Endothelial cell of umbilical vein (primary cell): ENCODE data around the gene PPP2R2C. TPM values are rescaled to one million over a fixed set of nuclear protein-coding genes. Genes with fewer than 3 reads are reported as not detected.

Experiments used
- BruUV-seq: library from RNA; stranded (reverse); fragments of 400-500 nt; replicated peaks from 2 replicates; lab custom pipeline; 2021; lab: Mats Ljungman, UMichigan
- CTCF ChIA-PET: fragments of 300-600, 350-600 bp; sonication (Branson Sonifier 250); formaldehyde crosslinking; loops from one replicate; lab custom pipeline; 2021; ENCODE audit warnings: antibody characterized with exemption, inconsistent platforms; lab: Charles Lee
- POLR2A ChIA-PET: fragments of 300-600, 350-600 bp; sonication (Branson Sonifier 250); formaldehyde crosslinking; loops from one replicate; lab custom pipeline; 2021; ENCODE audit warnings: antibody characterized with exemption, inconsistent platforms; lab: Charles Lee
- DNase-seq: peaks from one replicate; pipeline ENCODE4 v3.0.0-alpha.2; 2011; ENCODE audit warnings: low read depth, low spot score
- FAIRE-seq: peaks from 2 replicates; lab custom pipeline; 2011; peaks lifted over from hg19 to GRCh38; lab: Jason Lieb, UNC
- H2AFZ ChIP-seq: 2 replicates; pipeline ENCODE4 v1.6.0; 2012; ENCODE audit warnings: low read depth, low read length, control low read depth, inconsistent platforms
- H3K27ac ChIP-seq: 2 replicates; pipeline ENCODE4 v1.5.1; 2011; ENCODE audit warnings: low read depth, mild to moderate bottlenecking, control low read depth, low read length, moderate library complexity; ENCODE audit not compliant: insufficient read depth
- H3K27me3 ChIP-seq, 2 experiments: 2 replicates each; pipeline versions ENCODE4 v1.6.0 to v1.6.1; 2011; ENCODE audit warnings: low read length in 2 of 2, mixed read lengths in 1 of 2; ENCODE audit not compliant: control insufficient read depth in 2 of 2, insufficient read depth in 2 of 2
- H3K36me3 ChIP-seq, 2 experiments: 2 replicates in 1 of 2; 3 replicates in 1 of 2; pipeline ENCODE4 v1.5.1; 2011; ENCODE audit warnings: low read length in 2 of 2, mild to moderate bottlenecking in 1 of 2, moderate library complexity in 1 of 2; ENCODE audit not compliant: control insufficient read depth in 2 of 2, insufficient read depth in 2 of 2; ENCODE audit errors: extremely low read depth in 1 of 2
- H3K4me1 ChIP-seq: 3 replicates; pipeline ENCODE4 v1.5.1; 2011; ENCODE audit warnings: mild to moderate bottlenecking, low read length; ENCODE audit not compliant: control insufficient read depth, insufficient read depth; ENCODE audit errors: extremely low read depth
- H3K4me2 ChIP-seq: 2 replicates; pipeline ENCODE4 v1.6.1; 2011; ENCODE audit warnings: low read length, control low read depth, mixed read lengths; ENCODE audit not compliant: insufficient read depth
- H3K4me3 ChIP-seq, 3 experiments: fragments of 200-600 bp in 1 of 3; sonication (generic), shearing (Covaris generic) in 1 of 3; replicated peaks in 1 of 3; 2 replicates each; pipeline ENCODE4 v1.5.1; 2011 to 2016; ENCODE audit warnings: control low read depth in 3 of 3, low read length in 3 of 3, mild to moderate bottlenecking in 2 of 3, inconsistent platforms in 1 of 3, low read depth in 1 of 3, moderate library complexity in 1 of 3; ENCODE audit not compliant: insufficient read depth in 1 of 3
- H3K79me2 ChIP-seq: 2 replicates; pipeline ENCODE4 v1.6.0; 2012; ENCODE audit warnings: low read length, inconsistent platforms; ENCODE audit not compliant: control insufficient read depth, insufficient read depth
- H3K9ac ChIP-seq: replicated peaks from 2 replicates; pipeline ENCODE3; 2011; ENCODE audit warnings: low read length, control low read depth; ENCODE audit not compliant: insufficient read depth; ENCODE audit errors: extremely low read depth
- H3K9me1 ChIP-seq: replicated peaks from 3 replicates; pipeline ENCODE4 v1.6.0; 2011; ENCODE audit warnings: mild to moderate bottlenecking, low read length; ENCODE audit not compliant: control insufficient read depth, insufficient read depth; ENCODE audit errors: extremely low read depth
- H3K9me3 ChIP-seq: replicated peaks from 2 replicates; pipeline ENCODE4 v1.5.1; 2012; ENCODE audit warnings: low read length, inconsistent platforms; ENCODE audit not compliant: control insufficient read depth, insufficient read depth
- H4K20me1 ChIP-seq: replicated peaks from 2 replicates; pipeline ENCODE3; 2011; ENCODE audit warnings: mild to moderate bottlenecking, low read length; ENCODE audit not compliant: control insufficient read depth, insufficient read depth; ENCODE audit errors: extremely low read depth
- CTCF ChIP-seq, 2 donors: IDR thresholded peaks; 1 replicate in 1 of 2; 2 replicates in 1 of 2; pipeline ENCODE4 v1.5.1; 2011; ENCODE audit warnings: low read length in 2 of 2, mild to moderate bottlenecking in 2 of 2, moderate library complexity in 2 of 2, control low read depth in 1 of 2, inconsistent platforms in 1 of 2, low read depth in 1 of 2; ENCODE audit not compliant: insufficient read depth in 1 of 2; ENCODE audit errors: extremely low read depth in 1 of 2
- EZH2 ChIP-seq: IDR thresholded peaks from 2 replicates; pipeline ENCODE4 v1.6.1; 2012; ENCODE audit warnings: borderline replicate concordance, low read depth, mild to moderate bottlenecking, moderate library complexity, low read length, inconsistent platforms; ENCODE audit not compliant: severe bottlenecking
- FOS ChIP-seq: IDR thresholded peaks from 2 replicates; pipeline ENCODE4 v1.6.1; 2011; ENCODE audit warnings: mild to moderate bottlenecking, low read length, moderate library complexity, borderline replicate concordance; ENCODE audit not compliant: insufficient read depth
- GATA2 ChIP-seq: IDR thresholded peaks from 2 replicates; pipeline ENCODE4 v1.7.0; 2011; ENCODE audit warnings: low read depth, mild to moderate bottlenecking, moderate library complexity, mixed read lengths, low read length; ENCODE audit not compliant: insufficient read length, insufficient read depth
- JUN ChIP-seq: IDR thresholded peaks from 2 replicates; pipeline ENCODE4 v1.6.1; 2011; ENCODE audit warnings: borderline replicate concordance, low read depth; ENCODE audit not compliant: insufficient read length, insufficient read depth
- MAX ChIP-seq: IDR thresholded peaks from 2 replicates; pipeline ENCODE4 v1.6.1; 2011; ENCODE audit not compliant: insufficient read depth, insufficient read length
- MYC ChIP-seq: IDR thresholded peaks from one replicate; pipeline ENCODE4 v1.6.1; 2011; ENCODE audit warnings: mild to moderate bottlenecking, low read depth, low read length
- POLR2A ChIP-seq: IDR thresholded peaks from 2 replicates; pipeline ENCODE4 v1.6.1; 2012; ENCODE audit warnings: low read depth, mild to moderate bottlenecking, control low read depth, low read length
- POLR2AphosphoS5 ChIP-seq: IDR thresholded peaks from 2 replicates; pipeline ENCODE4 v1.6.1; 2012; ENCODE audit warnings: low read depth, mild to moderate bottlenecking, control low read depth, low read length, moderate library complexity; ENCODE audit not compliant: insufficient read depth
- dilution Hi-C: fragments of 300-500 bp; cut with MboI; formaldehyde crosslinking; loops from one replicate; pipeline ENCODE4 v1.15.0; 2019; ENCODE audit warnings: low sequenced_read_pairs; ENCODE audit not compliant: extremely low pct_ligation_motif_present
- intact Hi-C: fragments of 100-400 bp; cut with micrococcal nuclease; formaldehyde crosslinking; loops from one replicate; pipeline ENCODE4 v1.10.0; 2022
- polyA plus RNA-seq, 4 experiments: library from polyadenylated mRNA; depleted of rRNA in 3 of 4; stranded (reverse) in 3 of 4; unstranded in 1 of 4; fragments of >200 nt; gene quantifications; 2 replicates each; pipeline versions ENCODE4 v1.2.1 to v1.2.3, GENCODE V29; 2011 to 2012; ENCODE audit warnings: missing spikeins in 1 of 4
- total RNA-seq: library from RNA; stranded (reverse); gene quantifications from 2 replicates; pipeline ENCODE4 v1.2.3, GENCODE V29; 2021

Gene PPP2R2C
- total and polyA plus RNA-seq, 2 donors (not counting 3 experiments of a cell fraction or from before 2014, with no cell fraction given), result 0.03 to 0.09 TPM

- dilution Hi-C loops (no loop called here), intact Hi-C loops (no loop called here)
- POLR2A ChIA-PET, result no interaction called here
- DNase-seq, result no peak
- H3K4me1 ChIP-seq, result no peaks in the 10 kb centered on the region
- H3K9me1 ChIP-seq, result no peaks in the 10 kb centered on the region
- no peaks in the 10 kb centered on the region for H3K79me2 ChIP-seq
- CTCF ChIA-PET, result no interaction called here
- BruUV-seq, result no TSS peak
- FAIRE-seq, result no peak
- no peaks in the 10 kb centered on the region for H3K9me3 ChIP-seq
- no peak overlapping the region for H3K27ac ChIP-seq
- H2AFZ ChIP-seq, result no peak overlapping the region
- H3K4me3 ChIP-seq, result no peak overlapping the region
- H3K9ac ChIP-seq, result no peak overlapping the region
- H3K4me2 ChIP-seq, result no peak overlapping the region
- H3K36me3 ChIP-seq, result no peaks in the 10 kb centered on the region
- no peaks in the 10 kb centered on the region for H3K27me3 ChIP-seq
- no peak for TF ChIP-seq CTCF (IDR thresholded peaks at IDR 0.05; ENCODE audit: extremely low read depth in 1 of 2, insufficient read depth in 1 of 2, low read depth in 1 of 2, low read length in 2 of 2)
- TF ChIP-seq GATA2, result no peak
- TF ChIP-seq FOS, result no peak
- TF ChIP-seq POLR2AphosphoS5, result no peak
- no peak for TF ChIP-seq MYC
- no peak for TF ChIP-seq MAX
- TF ChIP-seq EZH2, result no peak
- TF ChIP-seq POLR2A, result no peak
- no peak for TF ChIP-seq JUN
- no peaks in the 10 kb centered on the region for H4K20me1 ChIP-seq
Observed at GRCh38 chr4:6492027-6492590, 19.7 kb upstream of the PPP2R2C start.
